ENCODE data around the gene RNF20.

The RNF20 gene

DNA sequence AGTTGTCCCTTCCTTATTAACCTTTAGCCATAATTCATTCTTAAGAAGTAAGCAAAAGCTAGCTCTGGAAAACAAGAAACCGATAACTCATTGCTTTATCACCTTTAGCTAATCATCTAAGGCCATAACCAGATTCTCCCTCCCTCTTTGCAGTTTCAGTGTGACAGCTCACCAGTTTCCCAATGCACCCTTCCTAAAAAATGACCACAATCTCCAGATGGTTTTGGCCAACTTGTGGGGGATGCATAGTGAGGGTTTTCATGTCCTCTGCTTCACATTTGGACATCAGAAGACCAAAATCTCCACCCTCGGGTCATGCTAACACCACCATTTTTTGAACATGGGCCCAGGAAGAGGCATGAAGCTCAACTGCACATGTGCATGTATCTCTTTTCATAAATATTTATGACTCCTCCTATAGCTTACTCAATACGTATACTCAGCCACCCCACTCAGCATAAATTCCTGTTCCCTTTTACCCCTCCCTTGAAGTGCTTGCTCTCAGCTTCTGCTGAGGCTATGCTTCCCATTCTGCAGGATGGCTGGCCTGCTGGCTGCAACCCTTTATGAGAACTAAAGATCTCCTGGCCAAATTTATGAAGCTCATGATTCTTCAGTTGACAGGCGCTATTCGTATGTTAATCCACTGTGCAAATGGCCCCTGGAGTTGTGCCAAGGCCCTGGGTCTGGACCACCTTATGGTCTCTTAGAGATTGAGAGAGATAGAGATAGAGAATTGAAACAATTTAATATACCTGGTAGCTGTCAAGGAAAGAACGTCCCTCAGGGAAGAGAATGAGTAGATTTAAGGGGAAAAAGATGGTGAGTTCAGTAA lies 46.3 kb downstream of the RNF20 start:
- peak; percentile 54 to 57 for DNase-seq (ENCODE audit: low read depth in 1 of 2, low spot score in 1 of 2)
- Histone ChIP-seq H3K27me3 (ENCODE audit: insufficient read depth, poor library complexity, severe bottlenecking) (no peaks in the 10 kb centered on the region), H3K27ac (replicated peaks) (no peak overlapping the region), H3K4me3 (replicated peaks; ENCODE audit: insufficient read depth, low read length) (no peak overlapping the region)
- no peak for TF ChIP-seq POLR2AphosphoS5 (IDR thresholded peaks at IDR 0.05; ENCODE audit: low read depth)
- peak; percentile 37; the same call in 1 of the 2 replicates for TF ChIP-seq SPI1 (IDR thresholded peaks at IDR 0.05; ENCODE audit: borderline replicate concordance, low read depth)
- no peak for TF ChIP-seq GABPA (IDR thresholded peaks at IDR 0.05; ENCODE audit: low read depth)
- TF ChIP-seq, protein P1, sequence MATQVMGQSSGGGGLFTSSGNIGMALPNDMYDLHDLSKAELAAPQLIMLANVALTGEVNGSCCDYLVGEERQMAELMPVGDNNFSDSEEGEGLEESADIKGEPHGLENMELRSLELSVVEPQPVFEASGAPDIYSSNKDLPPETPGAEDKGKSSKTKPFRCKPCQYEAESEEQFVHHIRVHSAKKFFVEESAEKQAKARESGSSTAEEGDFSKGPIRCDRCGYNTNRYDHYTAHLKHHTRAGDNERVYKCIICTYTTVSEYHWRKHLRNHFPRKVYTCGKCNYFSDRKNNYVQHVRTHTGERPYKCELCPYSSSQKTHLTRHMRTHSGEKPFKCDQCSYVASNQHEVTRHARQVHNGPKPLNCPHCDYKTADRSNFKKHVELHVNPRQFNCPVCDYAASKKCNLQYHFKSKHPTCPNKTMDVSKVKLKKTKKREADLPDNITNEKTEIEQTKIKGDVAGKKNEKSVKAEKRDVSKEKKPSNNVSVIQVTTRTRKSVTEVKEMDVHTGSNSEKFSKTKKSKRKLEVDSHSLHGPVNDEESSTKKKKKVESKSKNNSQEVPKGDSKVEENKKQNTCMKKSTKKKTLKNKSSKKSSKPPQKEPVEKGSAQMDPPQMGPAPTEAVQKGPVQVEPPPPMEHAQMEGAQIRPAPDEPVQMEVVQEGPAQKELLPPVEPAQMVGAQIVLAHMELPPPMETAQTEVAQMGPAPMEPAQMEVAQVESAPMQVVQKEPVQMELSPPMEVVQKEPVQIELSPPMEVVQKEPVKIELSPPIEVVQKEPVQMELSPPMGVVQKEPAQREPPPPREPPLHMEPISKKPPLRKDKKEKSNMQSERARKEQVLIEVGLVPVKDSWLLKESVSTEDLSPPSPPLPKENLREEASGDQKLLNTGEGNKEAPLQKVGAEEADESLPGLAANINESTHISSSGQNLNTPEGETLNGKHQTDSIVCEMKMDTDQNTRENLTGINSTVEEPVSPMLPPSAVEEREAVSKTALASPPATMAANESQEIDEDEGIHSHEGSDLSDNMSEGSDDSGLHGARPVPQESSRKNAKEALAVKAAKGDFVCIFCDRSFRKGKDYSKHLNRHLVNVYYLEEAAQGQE (IDR thresholded peaks at IDR 0.05; ENCODE audit: insufficient replicate concordance, low read depth), result no peak

DNA sequence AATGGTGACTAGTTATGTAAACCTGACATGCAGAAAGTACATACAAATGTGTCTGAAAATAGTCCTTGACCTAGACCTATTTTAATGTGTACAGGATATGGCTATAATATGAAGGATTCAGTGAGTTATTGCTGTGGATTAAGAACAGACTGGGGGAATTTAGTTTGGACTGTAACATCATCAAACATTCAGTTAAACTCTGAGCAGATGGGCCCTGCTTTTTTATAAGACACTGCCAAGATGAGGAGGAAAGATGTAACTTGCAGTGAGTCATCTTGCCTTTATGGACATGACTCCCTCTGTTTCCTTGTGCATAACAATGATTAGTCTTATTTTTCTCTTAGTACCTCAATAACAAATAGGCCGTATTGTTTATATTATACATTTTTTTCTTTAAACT lies 48.9 kb downstream of the RNF20 start:
- H3K27me3 ChIP-seq (ENCODE audit: insufficient read depth, poor library complexity, severe bottlenecking), result no peaks in the 10 kb centered on the region
- H3K4me3 ChIP-seq (replicated peaks; ENCODE audit: insufficient read depth, low read length), result no peak overlapping the region
- H3K27ac ChIP-seq (replicated peaks), result no peak overlapping the region
- TF ChIP-seq POLR2AphosphoS5 (IDR thresholded peaks at IDR 0.05; ENCODE audit: low read depth), result no peak
- TF ChIP-seq, protein P2, sequence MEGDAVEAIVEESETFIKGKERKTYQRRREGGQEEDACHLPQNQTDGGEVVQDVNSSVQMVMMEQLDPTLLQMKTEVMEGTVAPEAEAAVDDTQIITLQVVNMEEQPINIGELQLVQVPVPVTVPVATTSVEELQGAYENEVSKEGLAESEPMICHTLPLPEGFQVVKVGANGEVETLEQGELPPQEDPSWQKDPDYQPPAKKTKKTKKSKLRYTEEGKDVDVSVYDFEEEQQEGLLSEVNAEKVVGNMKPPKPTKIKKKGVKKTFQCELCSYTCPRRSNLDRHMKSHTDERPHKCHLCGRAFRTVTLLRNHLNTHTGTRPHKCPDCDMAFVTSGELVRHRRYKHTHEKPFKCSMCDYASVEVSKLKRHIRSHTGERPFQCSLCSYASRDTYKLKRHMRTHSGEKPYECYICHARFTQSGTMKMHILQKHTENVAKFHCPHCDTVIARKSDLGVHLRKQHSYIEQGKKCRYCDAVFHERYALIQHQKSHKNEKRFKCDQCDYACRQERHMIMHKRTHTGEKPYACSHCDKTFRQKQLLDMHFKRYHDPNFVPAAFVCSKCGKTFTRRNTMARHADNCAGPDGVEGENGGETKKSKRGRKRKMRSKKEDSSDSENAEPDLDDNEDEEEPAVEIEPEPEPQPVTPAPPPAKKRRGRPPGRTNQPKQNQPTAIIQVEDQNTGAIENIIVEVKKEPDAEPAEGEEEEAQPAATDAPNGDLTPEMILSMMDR (IDR thresholded peaks at IDR 0.05; ENCODE audit: insufficient read depth, low read length), result no peak
- no peak for TF ChIP-seq GABPA (IDR thresholded peaks at IDR 0.05; ENCODE audit: low read depth)
- TF ChIP-seq, protein P1 (IDR thresholded peaks at IDR 0.05; ENCODE audit: insufficient replicate concordance, low read depth), result no peak
- no peak for TF ChIP-seq SPI1 (IDR thresholded peaks at IDR 0.05; ENCODE audit: borderline replicate concordance, low read depth)
- no peak for DNase-seq (ENCODE audit: low read depth in 1 of 2, low spot score in 1 of 2)

DNA sequence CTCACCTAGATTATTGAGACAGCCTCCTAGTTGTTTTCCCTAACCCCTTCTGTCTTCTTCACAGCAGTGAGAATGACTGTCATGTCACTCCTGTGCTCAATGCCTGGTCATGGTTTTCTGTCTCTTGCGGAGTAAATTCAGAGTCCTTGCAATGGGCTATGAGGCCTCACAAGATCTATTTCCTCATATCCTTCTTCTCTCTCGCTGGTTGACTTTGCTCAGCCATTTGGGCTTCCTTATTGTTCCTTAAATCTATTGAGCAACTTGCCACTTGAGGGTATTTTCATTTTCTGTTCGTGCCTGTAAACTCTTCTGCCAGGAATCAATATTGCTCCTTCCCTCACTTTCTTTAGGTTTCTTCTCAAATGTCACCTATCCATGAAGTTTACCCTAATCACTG lies 52.1 kb downstream of the RNF20 start:
- DNase-seq (ENCODE audit: low read depth in 1 of 2, low spot score in 1 of 2), result peak; percentile 47 to 74
- TF ChIP-seq SPI1 (IDR thresholded peaks at IDR 0.05; ENCODE audit: borderline replicate concordance, low read depth) (peak; percentile 48; the same call in 1 of the 2 replicates), POLR2AphosphoS5 (IDR thresholded peaks at IDR 0.05; ENCODE audit: low read depth) (no peak)
- no peak overlapping the region for H3K4me3 ChIP-seq (replicated peaks; ENCODE audit: insufficient read depth, low read length)
- no peaks in the 10 kb centered on the region for H3K27me3 ChIP-seq (ENCODE audit: insufficient read depth, poor library complexity, severe bottlenecking)
- peak overlapping the region; percentile 40 for H3K27ac ChIP-seq (replicated peaks)

DNA sequence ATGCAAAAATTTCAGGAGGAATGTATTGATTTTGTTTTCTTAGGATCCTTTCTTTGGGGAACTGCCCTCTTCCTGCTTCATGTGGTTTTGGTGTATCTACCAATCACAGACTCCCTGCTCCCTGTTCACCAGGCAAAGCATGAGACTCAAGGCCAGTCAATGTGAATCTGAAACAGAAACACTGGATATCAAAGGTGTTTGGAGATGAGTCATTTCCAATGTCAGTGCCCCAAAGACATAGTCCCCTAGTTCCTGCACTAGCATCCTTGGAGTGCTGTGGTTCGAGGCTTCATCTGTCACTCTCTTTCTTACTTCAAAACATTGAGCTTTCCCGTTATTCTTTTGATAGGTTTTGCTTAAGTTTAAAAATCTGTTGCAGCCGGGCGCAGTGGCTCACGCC lies 53.0 kb downstream of the RNF20 start:
- Histone ChIP-seq H3K27me3 (ENCODE audit: insufficient read depth, poor library complexity, severe bottlenecking) (no peaks in the 10 kb centered on the region), H3K27ac (replicated peaks) (no peak overlapping the region), H3K4me3 (replicated peaks; ENCODE audit: insufficient read depth, low read length) (no peak overlapping the region)
- DNase-seq (ENCODE audit: low read depth in 1 of 2, low spot score in 1 of 2), result peak in 1 of 2 experiments; percentile 6
- no peak for TF ChIP-seq GABPA (IDR thresholded peaks at IDR 0.05; ENCODE audit: low read depth)
- no peak for TF ChIP-seq POLR2AphosphoS5 (IDR thresholded peaks at IDR 0.05; ENCODE audit: low read depth)
- TF ChIP-seq SPI1 (IDR thresholded peaks at IDR 0.05; ENCODE audit: borderline replicate concordance, low read depth), result no peak
- TF ChIP-seq, protein P2 (IDR thresholded peaks at IDR 0.05; ENCODE audit: insufficient read depth, low read length), result no peak
- TF ChIP-seq, protein P1 (IDR thresholded peaks at IDR 0.05; ENCODE audit: insufficient replicate concordance, low read depth), result no peak
